Liver (tissue), 3 donors: ENCODE results near the gene SLC66A2.

Source experiments
- ATF3 ChIP-seq: IDR thresholded peaks from 2 replicates; pipeline ENCODE4 v1.6.1; 2016; ENCODE audit warnings: antibody characterized with exemption
- HNF4G ChIP-seq: IDR thresholded peaks from 2 replicates; pipeline ENCODE4 v1.6.1; 2016; ENCODE audit warnings: antibody characterized with exemption
- JUND ChIP-seq, 2 donors: IDR thresholded peaks; 2 replicates each; pipeline ENCODE4 v1.6.1; 2016; ENCODE audit warnings: antibody characterized with exemption in 2 of 2
- MAX ChIP-seq: IDR thresholded peaks from 2 replicates; pipeline ENCODE4 v1.6.1; 2016; ENCODE audit warnings: antibody characterized with exemption
- RAD21 ChIP-seq, 2 donors: IDR thresholded peaks; 2 replicates each; pipeline ENCODE4 v1.6.1; 2016; ENCODE audit warnings: antibody characterized with exemption in 2 of 2, mild to moderate bottlenecking in 2 of 2
- RXRA ChIP-seq, 2 donors: IDR thresholded peaks; 2 replicates each; pipeline ENCODE4 v1.6.1; 2017 to 2018; ENCODE audit warnings: antibody characterized with exemption in 2 of 2, mild to moderate bottlenecking in 1 of 2
- SP1 ChIP-seq: IDR thresholded peaks from 2 replicates; pipeline ENCODE4 v1.6.1; 2018; ENCODE audit warnings: antibody characterized with exemption, mild to moderate bottlenecking
- TAF1 ChIP-seq: conservative IDR thresholded peaks from 2 replicates; pipeline ENCODE4 v1.6.1; 2016; ENCODE audit warnings: antibody characterized with exemption, mild to moderate bottlenecking
- YY1 ChIP-seq: IDR thresholded peaks from 2 replicates; pipeline ENCODE4 v1.6.1; 2016; ENCODE audit warnings: antibody characterized with exemption, mild to moderate bottlenecking
- ZBTB33 ChIP-seq: IDR thresholded peaks from 2 replicates; pipeline ENCODE4 v1.6.1; 2016; ENCODE audit warnings: antibody characterized with exemption
- TF ChIP-seq, protein P1 (sequence below): fragments of 150-350 bp; IDR thresholded peaks from 2 replicates; pipeline ENCODE4 v1.5.1; 2017; ENCODE audit warnings: improper control_type of control experiment, low read depth, low read length; ENCODE audit not compliant: missing input control
- TF ChIP-seq, protein P2 (sequence below): IDR thresholded peaks from 2 replicates; pipeline ENCODE4 v1.6.1; 2016; ENCODE audit warnings: antibody characterized with exemption, mild to moderate bottlenecking
- donor health status: healthy.
- donor health status: healthy.

DNA sequence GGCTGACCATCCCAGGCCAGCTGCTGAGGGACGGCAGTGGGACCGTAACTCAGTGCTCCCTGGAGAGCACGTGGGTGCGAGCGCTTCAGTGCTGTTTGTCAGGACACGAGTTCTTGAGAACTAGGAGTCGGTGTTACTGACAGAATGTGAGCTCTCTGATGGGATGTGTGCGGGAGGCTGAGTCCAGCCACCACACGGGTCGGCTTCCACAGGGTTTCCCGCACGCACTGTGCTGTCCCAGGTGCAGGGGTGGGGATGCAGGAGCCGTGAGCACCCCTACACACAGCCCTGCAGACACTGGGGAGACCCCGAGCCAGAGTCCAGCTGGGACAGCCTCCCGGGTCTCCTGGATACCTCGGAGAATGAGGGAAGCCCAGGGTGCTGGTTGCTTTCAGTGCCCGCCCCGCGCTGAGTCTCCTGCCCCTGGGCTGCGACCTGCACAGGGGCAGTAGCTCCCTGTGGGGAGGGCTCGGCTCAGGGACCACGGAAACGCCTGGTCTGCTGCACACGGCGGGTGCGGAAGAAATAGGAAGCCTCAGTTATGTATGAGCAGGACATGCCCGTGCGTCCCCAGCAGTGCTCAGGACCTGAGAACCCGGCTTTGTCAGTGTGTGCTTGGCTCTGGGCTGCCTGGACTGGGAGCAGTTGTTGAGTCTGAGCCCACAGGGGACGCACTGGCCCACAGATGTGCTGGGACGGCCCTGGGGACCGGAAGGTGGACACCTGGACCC lies 82.5 kb downstream of the SLC66A2 start:
- TF ChIP-seq ATF3 (no peak), ZBTB33 (no peak), RAD21 (IDR thresholded peaks at IDR 0.05) (no peak), RXRA (IDR thresholded peaks at IDR 0.05) (no peak), TAF1 (no peak), MAX (no peak), HNF4G (no peak), SP1 (no peak), YY1 (no peak), JUND (IDR thresholded peaks at IDR 0.05) (no peak)
- TF ChIP-seq, protein P1, sequence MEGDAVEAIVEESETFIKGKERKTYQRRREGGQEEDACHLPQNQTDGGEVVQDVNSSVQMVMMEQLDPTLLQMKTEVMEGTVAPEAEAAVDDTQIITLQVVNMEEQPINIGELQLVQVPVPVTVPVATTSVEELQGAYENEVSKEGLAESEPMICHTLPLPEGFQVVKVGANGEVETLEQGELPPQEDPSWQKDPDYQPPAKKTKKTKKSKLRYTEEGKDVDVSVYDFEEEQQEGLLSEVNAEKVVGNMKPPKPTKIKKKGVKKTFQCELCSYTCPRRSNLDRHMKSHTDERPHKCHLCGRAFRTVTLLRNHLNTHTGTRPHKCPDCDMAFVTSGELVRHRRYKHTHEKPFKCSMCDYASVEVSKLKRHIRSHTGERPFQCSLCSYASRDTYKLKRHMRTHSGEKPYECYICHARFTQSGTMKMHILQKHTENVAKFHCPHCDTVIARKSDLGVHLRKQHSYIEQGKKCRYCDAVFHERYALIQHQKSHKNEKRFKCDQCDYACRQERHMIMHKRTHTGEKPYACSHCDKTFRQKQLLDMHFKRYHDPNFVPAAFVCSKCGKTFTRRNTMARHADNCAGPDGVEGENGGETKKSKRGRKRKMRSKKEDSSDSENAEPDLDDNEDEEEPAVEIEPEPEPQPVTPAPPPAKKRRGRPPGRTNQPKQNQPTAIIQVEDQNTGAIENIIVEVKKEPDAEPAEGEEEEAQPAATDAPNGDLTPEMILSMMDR, result no peak
- TF ChIP-seq, protein P2, sequence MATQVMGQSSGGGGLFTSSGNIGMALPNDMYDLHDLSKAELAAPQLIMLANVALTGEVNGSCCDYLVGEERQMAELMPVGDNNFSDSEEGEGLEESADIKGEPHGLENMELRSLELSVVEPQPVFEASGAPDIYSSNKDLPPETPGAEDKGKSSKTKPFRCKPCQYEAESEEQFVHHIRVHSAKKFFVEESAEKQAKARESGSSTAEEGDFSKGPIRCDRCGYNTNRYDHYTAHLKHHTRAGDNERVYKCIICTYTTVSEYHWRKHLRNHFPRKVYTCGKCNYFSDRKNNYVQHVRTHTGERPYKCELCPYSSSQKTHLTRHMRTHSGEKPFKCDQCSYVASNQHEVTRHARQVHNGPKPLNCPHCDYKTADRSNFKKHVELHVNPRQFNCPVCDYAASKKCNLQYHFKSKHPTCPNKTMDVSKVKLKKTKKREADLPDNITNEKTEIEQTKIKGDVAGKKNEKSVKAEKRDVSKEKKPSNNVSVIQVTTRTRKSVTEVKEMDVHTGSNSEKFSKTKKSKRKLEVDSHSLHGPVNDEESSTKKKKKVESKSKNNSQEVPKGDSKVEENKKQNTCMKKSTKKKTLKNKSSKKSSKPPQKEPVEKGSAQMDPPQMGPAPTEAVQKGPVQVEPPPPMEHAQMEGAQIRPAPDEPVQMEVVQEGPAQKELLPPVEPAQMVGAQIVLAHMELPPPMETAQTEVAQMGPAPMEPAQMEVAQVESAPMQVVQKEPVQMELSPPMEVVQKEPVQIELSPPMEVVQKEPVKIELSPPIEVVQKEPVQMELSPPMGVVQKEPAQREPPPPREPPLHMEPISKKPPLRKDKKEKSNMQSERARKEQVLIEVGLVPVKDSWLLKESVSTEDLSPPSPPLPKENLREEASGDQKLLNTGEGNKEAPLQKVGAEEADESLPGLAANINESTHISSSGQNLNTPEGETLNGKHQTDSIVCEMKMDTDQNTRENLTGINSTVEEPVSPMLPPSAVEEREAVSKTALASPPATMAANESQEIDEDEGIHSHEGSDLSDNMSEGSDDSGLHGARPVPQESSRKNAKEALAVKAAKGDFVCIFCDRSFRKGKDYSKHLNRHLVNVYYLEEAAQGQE, result no peak
